Measurements from ENCODE around the gene ARHGAP4.
A peak's percentile ranks its signal among the peaks of the same experiment; 100 is the strongest.

The ARHGAP4 gene

GRCh38 chrX:153878969-153879653 lies 47.0 kb downstream of the ARHGAP4 start:
- peaks cover 18% of the 10 kb centered on the region for H3K36me3 Mint-ChIP-seq (ENCODE audit: insufficient read depth)
- DNase-seq: no peak
- no peak overlapping the region for H3K27ac Mint-ChIP-seq
- peaks cover 21 to 77% of the 10 kb centered on the region in 2 donors for H3K27me3 Mint-ChIP-seq
- peaks cover 4% of the 10 kb centered on the region in 2 donors for H3K4me1 Mint-ChIP-seq (ENCODE audit: low read depth in 2 of 2)
- H3K9me3 Mint-ChIP-seq: no peaks in the 10 kb centered on the region
- no peak overlapping the region for H3K4me3 Mint-ChIP-seq
- ATAC-seq (replicated peaks): peak; percentile 55

- Mint-ChIP-seq H3K36me3 (ENCODE audit: insufficient read depth) (peaks cover 18% of the 10 kb centered on the region), H3K9me3 (no peaks in the 10 kb centered on the region), H3K4me1 (ENCODE audit: low read depth in 2 of 2) (peaks cover 4% of the 10 kb centered on the region in 2 donors), H3K4me3 (no peak overlapping the region), H3K27me3 (peaks cover 21 to 70% of the 10 kb centered on the region in 2 donors), H3K27ac (no peak overlapping the region)
- ATAC-seq (replicated peaks): no peak
- no peak for DNase-seq
Measured at GRCh38 chrX:153878345-153878744, 47.7 kb downstream of the ARHGAP4 start.

GRCh38 chrX:153877571-153878261 lies 48.3 kb downstream of the ARHGAP4 start:
- Mint-ChIP-seq H3K9me3 (no peaks in the 10 kb centered on the region), H3K27me3 (peaks cover 21 to 64% of the 10 kb centered on the region in 2 donors), H3K36me3 (ENCODE audit: insufficient read depth) (peaks cover 18% of the 10 kb centered on the region), H3K4me1 (ENCODE audit: low read depth in 2 of 2) (peaks cover 4 to 5% of the 10 kb centered on the region in 2 donors), H3K27ac (no peak overlapping the region), H3K4me3 (no peak overlapping the region)
- DNase-seq (no peak), ATAC-seq (replicated peaks) (no peak)

GRCh38 chrX:153876112-153876491 lies 50.0 kb downstream of the ARHGAP4 start:
- no peak for DNase-seq
- H3K36me3 Mint-ChIP-seq (ENCODE audit: insufficient read depth): peaks cover 18% of the 10 kb centered on the region
- peaks cover 15 to 55% of the 10 kb centered on the region in 2 donors for H3K27me3 Mint-ChIP-seq
- peak overlapping the region in 1 of 2 donors; percentile 83 for H3K27ac Mint-ChIP-seq
- H3K9me3 Mint-ChIP-seq: no peaks in the 10 kb centered on the region
- H3K4me1 Mint-ChIP-seq (ENCODE audit: low read depth in 2 of 2): peaks cover 4 to 8% of the 10 kb centered on the region in 2 donors
- H3K4me3 Mint-ChIP-seq: no peak overlapping the region
- no peak for ATAC-seq (replicated peaks)

GRCh38 chrX:153875391-153876111 lies 50.5 kb downstream of the ARHGAP4 start:
- Mint-ChIP-seq H3K9me3 (no peaks in the 10 kb centered on the region), H3K36me3 (ENCODE audit: insufficient read depth) (peaks cover 18% of the 10 kb centered on the region), H3K27ac (peak overlapping the region in 1 of 2 donors; percentile 83), H3K4me1 (ENCODE audit: low read depth in 2 of 2) (peaks cover 4 to 8% of the 10 kb centered on the region in 2 donors), H3K4me3 (peak overlapping the region in 1 of 2 donors; percentile 33), H3K27me3 (peaks cover 15 to 55% of the 10 kb centered on the region in 2 donors)
- ATAC-seq (replicated peaks) (peak; percentile 91), DNase-seq (peak; percentile 63 to 73 (median 72))

- H3K27me3 Mint-ChIP-seq: peaks cover 15 to 45% of the 10 kb centered on the region in 2 donors
- ATAC-seq (replicated peaks) (no peak), DNase-seq (no peak)
- H3K36me3 Mint-ChIP-seq (ENCODE audit: insufficient read depth): peaks cover 18% of the 10 kb centered on the region
- no peak overlapping the region for H3K4me3 Mint-ChIP-seq
- H3K27ac Mint-ChIP-seq: no peak overlapping the region
- H3K9me3 Mint-ChIP-seq: no peaks in the 10 kb centered on the region
- H3K4me1 Mint-ChIP-seq (ENCODE audit: low read depth in 2 of 2): peaks cover 4 to 8% of the 10 kb centered on the region in 2 donors
Measured at GRCh38 chrX:153874366-153875125, 51.5 kb downstream of the ARHGAP4 start.

- Mint-ChIP-seq H3K4me1 (ENCODE audit: low read depth in 2 of 2) (peaks cover 2 to 8% of the 10 kb centered on the region in 2 donors), H3K36me3 (ENCODE audit: insufficient read depth) (peaks cover 18% of the 10 kb centered on the region), H3K9me3 (no peaks in the 10 kb centered on the region), H3K4me3 (no peak overlapping the region), H3K27me3 (peaks cover 11 to 39% of the 10 kb centered on the region in 2 donors), H3K27ac (no peak overlapping the region)
- DNase-seq (no peak), ATAC-seq (replicated peaks) (no peak)
Measured at GRCh38 chrX:153874085-153874365, 52.0 kb downstream of the ARHGAP4 start.

- no peak overlapping the region for H3K27ac Mint-ChIP-seq
- peaks cover 18% of the 10 kb centered on the region for H3K36me3 Mint-ChIP-seq (ENCODE audit: insufficient read depth)
- peaks cover 0 to 8% of the 10 kb centered on the region in 2 donors for H3K4me1 Mint-ChIP-seq (ENCODE audit: low read depth in 2 of 2)
- no peak for ATAC-seq (replicated peaks)
- H3K9me3 Mint-ChIP-seq: no peaks in the 10 kb centered on the region
- no peak overlapping the region for H3K4me3 Mint-ChIP-seq
- peaks cover 6 to 34% of the 10 kb centered on the region in 2 donors for H3K27me3 Mint-ChIP-seq
- no peak for DNase-seq
Measured at GRCh38 chrX:153873282-153874084, 52.6 kb downstream of the ARHGAP4 start.

GRCh38 chrX:153871946-153872878 lies 53.9 kb downstream of the ARHGAP4 start:
- ATAC-seq (replicated peaks) (no peak), DNase-seq (no peak)
- H3K4me1 Mint-ChIP-seq (ENCODE audit: low read depth in 2 of 2): peaks cover 0 to 8% of the 10 kb centered on the region in 2 donors
- no peaks in the 10 kb centered on the region for H3K9me3 Mint-ChIP-seq
- H3K27ac Mint-ChIP-seq: no peak overlapping the region
- peaks cover 0 to 25% of the 10 kb centered on the region in 2 donors for H3K27me3 Mint-ChIP-seq
- peaks cover 18% of the 10 kb centered on the region for H3K36me3 Mint-ChIP-seq (ENCODE audit: insufficient read depth)
- no peak overlapping the region for H3K4me3 Mint-ChIP-seq

GRCh38 chrX:153871451-153871850 lies 54.6 kb downstream of the ARHGAP4 start:
- Mint-ChIP-seq H3K27ac (no peak overlapping the region), H3K9me3 (no peaks in the 10 kb centered on the region), H3K27me3 (peaks cover 0 to 22% of the 10 kb centered on the region in 2 donors), H3K4me3 (no peak overlapping the region), H3K4me1 (ENCODE audit: low read depth in 2 of 2) (peaks cover 0 to 8% of the 10 kb centered on the region in 2 donors), H3K36me3 (ENCODE audit: insufficient read depth) (peaks cover 17% of the 10 kb centered on the region)
- ATAC-seq (replicated peaks): no peak
- DNase-seq: no peak

- Mint-ChIP-seq H3K27ac (no peak overlapping the region), H3K9me3 (no peaks in the 10 kb centered on the region), H3K36me3 (ENCODE audit: insufficient read depth) (peaks cover 12% of the 10 kb centered on the region)
Measured at GRCh38 chrX:153870791-153871360, 55.2 kb downstream of the ARHGAP4 start.

More at GRCh38 chrX:153870791-153871360, 55.2 kb downstream of the ARHGAP4 start:
- peaks cover 0 to 16% of the 10 kb centered on the region in 2 donors for H3K27me3 Mint-ChIP-seq
- H3K4me1 Mint-ChIP-seq (ENCODE audit: low read depth in 2 of 2): peaks cover 0 to 8% of the 10 kb centered on the region in 2 donors
- ATAC-seq (replicated peaks) (no peak), DNase-seq (no peak)
- H3K4me3 Mint-ChIP-seq: no peak overlapping the region
